ENCODE results near the gene SMG6. TPM values are rescaled to one million over a fixed set of nuclear protein-coding genes. Genes with fewer than 3 reads are reported as not detected.
"Not testable (repeated sequence)": the region's sequence is repeated elsewhere in the genome, so short reads cannot be mapped to it uniquely, and the experiment has no call there.

The SMG6 gene
- total and polyA plus RNA-seq, 2 of the 4 experiments (the other 2 are of a cell fraction) = 16.3 to 30.3 TPM

DNA sequence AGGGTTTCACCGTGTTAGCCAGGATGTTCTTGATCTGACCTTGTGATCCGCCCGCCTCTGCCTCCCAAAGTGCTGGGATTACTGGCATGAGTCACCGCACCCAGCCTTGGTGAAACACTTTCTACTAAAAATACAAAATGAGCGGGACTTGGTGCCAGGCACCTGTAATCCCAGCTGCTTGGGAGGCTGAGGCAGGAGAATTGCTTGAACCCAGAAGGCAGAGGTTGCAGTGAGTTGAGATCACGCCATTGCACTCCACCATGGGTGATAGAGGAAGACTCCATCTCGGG, 13.3 kb upstream of the SMG6 start:
- H2BK5ac ChIP-seq (ENCODE audit: low read depth, low read length, poor library complexity, severe bottlenecking); H3K9ac ChIP-seq (ENCODE audit: low read depth, low read length); H3K14ac ChIP-seq (replicated peaks; ENCODE audit: low read depth, low read length); H4K5ac ChIP-seq (ENCODE audit: low read depth, low read length); H3K79me1 ChIP-seq (ENCODE audit: low read depth in 1 of 2, low read length in 2 of 2); H2AK9ac ChIP-seq (replicated peaks; ENCODE audit: low read depth, low read length, poor library complexity); H3K23ac ChIP-seq (ENCODE audit: low read depth, low read length); dilution Hi-C loops (cut with HindIII; ENCODE audit: low sequenced_read_pairs, unreplicated experiment); H3K27ac ChIP-seq (ENCODE audit: insufficient read depth, low read length); H3K18ac ChIP-seq (ENCODE audit: low read depth, low read length); H3K4me2 ChIP-seq (ENCODE audit: low read depth, low read length); H4K91ac ChIP-seq (ENCODE audit: insufficient read depth, low read depth, low read length); H3K4ac ChIP-seq (ENCODE audit: low read depth, low read length); H4K20me1 ChIP-seq (ENCODE audit: insufficient read depth, low read length); H2BK120ac ChIP-seq (ENCODE audit: low read depth, low read length); CTCF ChIA-PET; H3K27me3 ChIP-seq (ENCODE audit: control insufficient read depth, insufficient read depth, low read length); H2AFZ ChIP-seq (replicated peaks; ENCODE audit: low read length, poor library complexity); H3K9me1 ChIP-seq (ENCODE audit: insufficient read depth, low read length); H3K56ac ChIP-seq (ENCODE audit: extremely low read depth, insufficient read depth, low read length); intact Hi-C loops (cut with micrococcal nuclease); in situ Hi-C loops (cut with MboI; ENCODE audit: low sequenced_read_pairs); H3K9me3 ChIP-seq (ENCODE audit: control insufficient read depth, insufficient read depth, low read length); DNase-seq; H3K4me1 ChIP-seq (ENCODE audit: control insufficient read depth, insufficient read depth, low read length); H4K8ac ChIP-seq (ENCODE audit: low read depth in 2 of 2, low read length in 2 of 2); H2AK5ac ChIP-seq (ENCODE audit: low read depth, low read length); H2BK15ac ChIP-seq (ENCODE audit: low read depth, low read length); POLR2A ChIA-PET (ENCODE audit: unreplicated experiment); ATAC-seq (ENCODE audit: low read depth); H3K4me3 ChIP-seq (ENCODE audit: insufficient read depth, low read depth, low read length); BruUV-seq (replicated peaks); H2BK20ac ChIP-seq (ENCODE audit: low read depth, low read length): not testable (repeated sequence)
- H3K36me3 ChIP-seq (ENCODE audit: control insufficient read depth, insufficient read depth, low read length) = peaks cover 11% of the 10 kb centered on the region
- no CpG with 5 or more reads among the region's 7 CpGs for WGBS, 2 experiments (ENCODE audit: extremely low coverage in 2 of 2, insufficient read length in 1 of 2)
